Activated T-helper 1 cell treated with anti-CD3 and anti-CD28 coated beads, Interleukin-2, amount 50 U/mL, for 16 hours (primary cell): ENCODE measurements around the gene CLDN6.

Experiments used
- DNase-seq, 2 donors: peaks; one replicate each; pipeline ENCODE4 v3.0.0-alpha.2; 2020; ENCODE audit warnings: low read depth in 1 of 2, low spot score in 1 of 2

Gene CLDN6

DNA sequence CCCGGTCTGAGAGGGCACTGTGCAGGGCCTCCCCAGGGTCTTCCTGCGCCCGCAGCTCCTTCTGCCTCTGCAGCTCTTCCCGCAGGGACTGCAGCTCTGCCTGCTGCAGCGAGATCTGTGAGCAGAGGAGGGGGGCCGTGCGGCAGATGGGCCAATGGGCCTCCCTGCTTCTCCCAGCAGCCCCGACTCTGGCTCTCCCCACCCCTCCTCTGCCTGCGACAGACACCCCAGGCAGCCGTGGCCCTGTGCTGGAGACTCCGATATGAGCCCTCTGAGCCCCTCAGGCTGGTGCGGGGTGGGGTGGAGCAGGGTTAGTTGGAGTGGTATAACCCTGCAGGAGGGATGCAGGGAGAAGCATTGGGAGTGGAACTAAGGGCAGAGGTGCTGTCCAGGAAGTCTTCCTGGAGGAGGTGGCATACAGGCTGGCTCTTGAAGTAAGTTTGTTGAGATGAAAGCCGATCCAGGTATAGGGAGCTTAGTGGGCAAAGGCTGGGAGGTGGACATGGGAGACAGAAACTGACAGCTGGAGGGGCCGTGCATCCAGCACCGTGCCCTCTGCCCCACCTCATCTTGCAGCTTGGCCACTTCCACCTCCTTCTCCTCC lies 10.8 kb upstream of the CLDN6 start:
- DNase-seq, result no peak

DNA sequence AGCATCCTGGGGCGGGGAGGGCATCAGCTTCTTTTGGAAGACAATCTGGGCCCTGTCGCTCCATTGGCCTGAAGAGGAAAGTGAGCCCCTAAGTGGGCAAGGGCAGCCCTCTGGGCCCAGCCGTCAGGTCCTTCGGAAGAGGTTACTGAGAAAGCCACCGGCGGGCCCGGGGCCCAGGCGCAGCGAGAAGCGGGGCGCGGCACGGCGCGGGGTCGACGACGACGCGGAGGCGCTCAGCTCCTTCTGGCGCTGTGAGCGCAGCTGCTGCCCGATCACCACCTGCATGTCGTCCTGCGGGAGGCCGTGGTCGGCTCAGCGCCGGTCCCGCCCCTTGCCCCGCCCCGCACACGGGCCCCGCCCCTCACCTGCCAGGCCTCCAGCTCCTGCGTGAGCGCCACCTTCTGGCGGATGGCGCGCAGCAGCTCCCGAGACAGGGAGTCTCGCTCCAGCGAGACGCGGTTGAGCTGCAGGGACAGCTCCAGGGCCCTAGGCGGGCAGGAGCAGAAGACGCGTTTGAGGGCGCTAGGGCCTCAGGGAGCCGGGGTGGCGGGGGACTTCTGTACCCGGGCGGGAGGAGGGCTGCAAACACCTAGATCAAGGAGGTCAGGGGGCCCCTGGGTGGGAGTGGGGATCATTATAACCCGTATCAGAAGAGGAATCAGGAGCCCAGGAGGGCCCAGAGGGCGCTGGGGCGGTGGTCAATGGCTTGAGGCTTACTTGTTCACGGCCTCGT lies 10.2 kb upstream of the CLDN6 start:
- DNase-seq, result peak; percentile 80 to 83

DNA sequence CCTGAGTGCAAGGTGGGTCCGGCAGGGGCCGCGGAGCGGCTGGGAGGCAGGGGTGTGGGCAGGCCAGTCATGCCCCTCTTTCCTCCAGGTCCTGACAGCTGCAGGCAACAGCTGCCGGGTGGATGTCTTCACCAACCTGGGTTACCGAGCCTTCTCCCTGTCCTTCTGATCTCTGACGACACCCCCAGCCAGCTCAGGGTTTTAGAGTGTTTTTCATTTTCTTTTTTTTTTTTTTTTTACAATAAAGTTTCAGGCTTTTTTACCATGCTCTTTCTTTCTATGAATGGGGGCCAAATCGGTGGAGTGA lies 9.5 kb upstream of the CLDN6 start:
- no peak for DNase-seq

DNA sequence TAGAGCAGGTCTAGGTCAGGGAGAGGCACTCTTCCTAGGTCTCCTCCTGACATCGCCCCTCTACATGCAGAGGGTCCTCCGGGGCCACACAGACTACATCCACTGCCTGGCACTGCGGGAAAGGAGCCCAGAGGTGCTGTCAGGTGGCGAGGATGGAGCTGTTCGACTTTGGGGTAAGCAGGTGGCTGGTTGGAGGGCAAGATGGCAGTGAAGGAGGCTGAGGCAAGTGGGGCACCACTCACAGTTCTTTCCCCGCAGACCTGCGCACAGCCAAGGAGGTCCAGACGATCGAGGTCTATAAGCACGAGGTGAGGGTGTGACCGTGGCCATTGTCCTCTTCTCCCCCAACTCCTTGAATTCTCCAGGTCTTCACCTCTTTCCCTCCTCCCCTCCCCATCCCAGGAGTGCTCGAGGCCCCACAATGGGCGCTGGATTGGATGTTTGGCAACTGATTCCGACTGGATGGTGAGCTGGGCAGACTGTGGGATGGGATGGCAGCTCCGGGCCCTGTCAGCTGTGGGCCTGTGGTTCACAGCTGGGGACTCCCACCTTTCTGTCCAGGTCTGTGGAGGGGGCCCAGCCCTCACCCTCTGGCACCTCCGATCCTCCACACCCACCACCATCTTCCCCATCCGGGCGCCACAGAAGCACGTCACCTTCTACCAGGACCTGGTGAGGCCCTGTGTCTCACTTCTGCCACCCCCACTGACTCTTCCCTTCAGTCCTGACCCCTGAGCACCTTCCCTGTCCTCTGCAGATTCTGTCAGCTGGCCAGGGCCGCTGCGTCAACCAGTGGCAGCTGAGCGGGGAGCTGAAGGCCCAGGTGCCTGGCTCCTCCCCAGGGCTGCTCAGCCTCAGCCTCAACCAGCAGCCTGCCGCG lies 8.9 kb upstream of the CLDN6 start:
- no peak for DNase-seq

DNA sequence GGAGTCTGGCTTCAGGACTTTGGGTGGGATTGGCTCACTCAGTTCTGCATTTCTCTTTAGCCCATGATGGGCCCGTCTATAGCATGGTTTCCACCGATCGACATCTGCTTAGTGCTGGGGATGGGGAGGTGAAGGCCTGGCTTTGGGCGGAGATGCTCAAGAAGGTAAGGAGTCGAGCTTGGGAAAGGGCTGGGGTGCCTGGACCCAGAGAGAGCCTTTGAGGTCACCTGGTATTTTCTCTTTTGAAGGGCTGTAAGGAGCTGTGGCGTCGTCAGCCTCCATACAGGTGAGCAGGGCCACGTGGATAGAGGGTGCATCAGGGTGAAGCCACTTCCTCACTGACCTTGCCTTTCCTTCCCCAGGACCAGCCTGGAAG lies 8.0 kb upstream of the CLDN6 start:
- no peak for DNase-seq

DNA sequence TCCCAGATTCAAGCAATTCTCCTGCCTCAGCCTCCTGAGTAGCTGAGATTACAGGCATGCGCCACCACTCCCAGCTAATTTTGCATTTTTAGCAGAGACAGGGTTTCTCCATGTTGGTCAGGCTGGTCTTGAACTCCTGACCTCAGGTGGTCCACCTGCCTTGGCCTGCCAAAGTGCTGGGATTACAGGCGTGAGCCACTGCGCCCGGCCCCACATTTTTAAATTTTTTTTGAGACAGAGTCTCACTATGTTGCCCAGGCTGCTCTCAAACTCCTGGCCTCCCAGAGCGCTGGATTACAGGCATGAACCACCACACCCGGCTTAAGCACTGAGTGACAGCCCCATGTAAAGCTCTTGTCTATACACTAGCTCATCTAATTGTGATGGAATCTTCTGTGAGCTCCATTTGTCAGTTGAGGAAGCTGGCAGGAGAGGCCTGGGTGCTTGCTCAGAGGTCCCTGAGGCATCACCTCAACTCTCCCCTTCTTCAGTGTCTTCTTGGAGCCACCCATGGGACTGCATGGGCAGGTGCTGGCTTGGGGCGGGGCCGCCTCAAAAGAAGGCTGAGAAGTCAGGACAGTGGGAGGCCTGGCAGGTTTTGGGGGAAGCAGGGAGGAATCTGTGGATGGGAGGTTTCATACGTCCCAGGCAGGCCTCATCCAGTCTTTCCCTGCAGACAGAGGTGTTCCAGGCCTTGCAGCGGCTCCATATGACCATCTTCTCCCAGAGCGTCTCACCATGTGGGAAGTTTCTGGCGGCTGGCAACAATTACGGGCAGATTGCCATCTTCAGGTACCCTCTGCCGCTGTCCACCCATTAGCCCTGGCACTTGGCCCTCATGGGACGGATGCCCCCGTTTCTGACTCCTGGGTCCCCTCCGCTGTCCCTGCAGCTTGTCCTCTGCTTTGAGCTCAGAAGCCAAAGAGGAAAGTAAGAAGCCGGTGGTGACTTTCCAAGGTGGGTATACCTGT lies 7.3 kb upstream of the CLDN6 start:
- DNase-seq, result no peak

DNA sequence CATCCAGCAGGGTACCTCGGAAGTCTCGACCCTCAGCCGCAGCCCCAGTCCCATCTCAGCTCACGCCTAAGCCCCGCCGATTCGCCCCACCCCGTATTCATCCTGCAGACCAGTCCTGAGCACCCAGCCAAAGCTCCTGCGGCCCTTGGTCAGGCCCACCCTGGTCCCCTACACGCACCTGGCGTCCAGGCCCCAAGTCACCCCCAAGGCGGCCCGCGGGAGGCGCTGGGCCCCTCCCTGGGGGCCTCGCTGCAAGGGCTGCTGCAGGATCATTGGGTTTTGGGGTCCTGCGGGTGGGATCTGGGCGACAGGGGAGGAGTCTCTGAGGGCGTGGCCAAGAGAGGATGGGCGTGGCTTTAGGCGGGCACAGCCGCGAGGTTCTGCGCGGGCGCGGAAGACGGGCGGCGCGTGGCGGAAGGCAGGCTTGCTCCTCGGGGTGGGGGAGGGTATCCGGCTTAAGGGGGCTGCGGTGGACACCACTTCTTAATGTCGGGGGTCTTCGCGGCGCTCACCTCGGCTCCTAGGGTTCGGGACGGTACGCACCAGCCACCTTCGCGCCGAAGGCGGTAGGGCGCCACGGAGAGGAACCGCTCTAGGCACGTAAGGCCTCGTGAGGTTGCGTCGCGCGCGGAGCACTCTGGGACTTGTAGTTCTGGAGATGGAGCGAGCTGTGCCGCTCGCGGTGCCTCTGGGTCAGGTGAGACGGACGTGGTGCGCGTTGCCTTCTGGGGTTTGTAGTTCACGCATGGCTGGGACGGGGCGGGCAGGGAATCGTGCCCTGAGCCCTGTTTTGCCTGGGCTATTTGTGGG lies 5.9 kb upstream of the CLDN6 start, which contains the start of the genes HCFC1R1 and THOC6:
Gene HCFC1R1, minus strand, starts transcription at position 274 of the 810 bp plus-strand sequence. Its CDS starts 1 bp downstream, at position 273.
Gene THOC6, plus strand, starts transcription at position 367 of the 810 bp plus-strand sequence. Its CDS starts 292 bp downstream, at position 659.
- peak; percentile 92 to 94 for DNase-seq

DNA sequence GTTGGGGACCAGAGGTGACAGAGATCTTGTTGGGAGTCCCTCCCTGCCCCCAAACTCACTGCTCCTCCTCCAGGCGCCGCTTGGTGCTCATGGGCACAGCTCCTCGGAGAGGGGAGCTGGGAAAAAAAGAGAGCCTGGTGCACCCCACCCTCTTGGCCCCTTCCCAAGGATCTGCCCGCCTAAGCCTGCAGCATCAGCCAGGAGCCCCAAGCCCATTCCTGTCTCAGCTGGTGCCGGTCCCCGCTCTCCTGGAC lies 5.4 kb upstream of the CLDN6 start:
- no peak for DNase-seq

DNA sequence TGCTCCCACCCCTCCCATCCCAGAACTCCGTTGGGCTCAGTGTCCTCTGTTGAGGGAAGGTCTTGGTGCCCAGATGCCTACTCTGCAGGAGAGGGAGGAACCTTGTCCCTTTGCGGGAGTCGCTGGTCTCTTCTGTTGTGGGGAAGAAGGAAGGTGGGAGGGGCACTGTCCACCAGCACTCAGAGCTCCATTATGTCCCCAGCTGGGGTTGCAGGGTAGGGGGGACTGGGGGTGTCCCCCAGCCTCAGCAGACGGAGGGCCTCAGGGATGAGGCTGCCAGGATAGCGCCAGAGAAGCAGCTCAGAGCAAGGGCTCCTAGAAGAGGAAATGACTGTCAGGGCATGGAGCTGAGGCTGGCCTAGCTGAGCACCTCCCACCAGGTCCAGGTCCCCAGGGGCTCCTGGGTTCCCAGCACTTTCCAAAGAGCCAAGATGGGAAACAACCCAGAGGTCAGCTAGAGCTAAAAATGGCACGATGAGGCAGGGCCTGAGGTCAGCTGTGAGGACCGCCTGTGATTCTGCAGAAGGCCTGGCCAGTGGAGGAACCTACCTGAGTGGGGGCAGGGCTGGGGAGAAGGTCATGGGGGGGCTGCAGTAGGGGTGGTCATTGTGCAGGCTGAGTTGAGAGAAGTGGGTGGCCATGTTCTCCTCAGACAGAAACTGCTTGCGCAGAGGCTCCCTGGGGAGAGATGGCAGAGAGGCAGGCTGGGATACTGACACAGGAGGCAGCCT lies 4.9 kb upstream of the CLDN6 start:
- DNase-seq, result no peak

DNA sequence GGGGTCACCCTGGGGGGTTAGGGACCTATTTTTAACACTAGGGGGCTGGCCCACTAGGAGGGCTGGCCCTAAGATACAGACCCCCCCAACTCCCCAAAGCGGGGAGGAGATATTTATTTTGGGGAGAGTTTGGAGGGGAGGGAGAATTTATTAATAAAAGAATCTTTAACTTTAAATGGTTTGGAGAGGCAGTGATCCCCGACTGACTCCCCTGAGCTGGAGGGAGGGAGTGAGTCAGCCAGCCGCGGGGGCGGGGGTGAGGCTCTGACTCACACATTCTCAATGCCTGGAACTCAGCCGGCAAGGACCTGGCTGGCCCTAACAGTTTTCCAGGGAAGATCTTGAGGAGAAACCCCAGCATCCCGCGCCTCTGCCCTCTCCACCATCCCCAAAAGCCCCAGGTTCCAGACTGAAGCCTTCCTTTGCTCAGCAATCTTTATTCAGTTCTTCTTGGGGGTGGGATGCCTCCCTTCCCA lies 4.3 kb upstream of the CLDN6 start:
- peak; percentile 70 to 80 for DNase-seq

DNA sequence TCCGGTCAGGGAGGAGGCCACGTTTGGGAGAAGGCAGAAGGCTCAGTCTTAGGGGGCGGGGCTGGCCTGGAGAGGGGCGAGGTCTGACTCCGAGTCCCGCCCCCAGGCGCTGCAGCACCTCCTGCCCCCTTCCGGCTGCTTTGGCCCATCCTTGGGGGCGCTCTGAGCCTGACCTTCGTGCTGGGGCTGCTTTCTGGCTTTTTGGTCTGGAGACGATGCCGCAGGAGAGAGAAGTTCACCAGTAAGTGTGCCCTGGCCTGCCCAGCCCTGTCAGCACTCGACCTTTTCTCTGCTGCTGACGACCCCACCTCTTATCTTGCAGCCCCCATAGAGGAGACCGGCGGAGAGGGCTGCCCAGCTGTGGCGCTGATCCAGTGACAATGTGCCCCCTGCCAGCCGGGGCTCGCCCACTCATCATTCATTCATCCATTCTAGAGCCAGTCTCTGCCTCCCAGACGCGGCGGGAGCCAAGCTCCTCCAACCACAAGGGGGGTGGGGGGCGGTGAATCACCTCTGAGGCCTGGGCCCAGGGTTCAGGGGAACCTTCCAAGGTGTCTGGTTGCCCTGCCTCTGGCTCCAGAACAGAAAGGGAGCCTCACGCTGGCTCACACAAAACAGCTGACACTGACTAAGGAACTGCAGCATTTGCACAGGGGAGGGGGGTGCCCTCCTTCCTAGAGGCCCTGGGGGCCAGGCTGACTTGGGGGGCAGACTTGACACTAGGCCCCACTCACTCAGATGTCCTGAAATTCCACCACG lies 3.6 kb upstream of the CLDN6 start:
- peak; percentile 50 to 69 for DNase-seq

DNA sequence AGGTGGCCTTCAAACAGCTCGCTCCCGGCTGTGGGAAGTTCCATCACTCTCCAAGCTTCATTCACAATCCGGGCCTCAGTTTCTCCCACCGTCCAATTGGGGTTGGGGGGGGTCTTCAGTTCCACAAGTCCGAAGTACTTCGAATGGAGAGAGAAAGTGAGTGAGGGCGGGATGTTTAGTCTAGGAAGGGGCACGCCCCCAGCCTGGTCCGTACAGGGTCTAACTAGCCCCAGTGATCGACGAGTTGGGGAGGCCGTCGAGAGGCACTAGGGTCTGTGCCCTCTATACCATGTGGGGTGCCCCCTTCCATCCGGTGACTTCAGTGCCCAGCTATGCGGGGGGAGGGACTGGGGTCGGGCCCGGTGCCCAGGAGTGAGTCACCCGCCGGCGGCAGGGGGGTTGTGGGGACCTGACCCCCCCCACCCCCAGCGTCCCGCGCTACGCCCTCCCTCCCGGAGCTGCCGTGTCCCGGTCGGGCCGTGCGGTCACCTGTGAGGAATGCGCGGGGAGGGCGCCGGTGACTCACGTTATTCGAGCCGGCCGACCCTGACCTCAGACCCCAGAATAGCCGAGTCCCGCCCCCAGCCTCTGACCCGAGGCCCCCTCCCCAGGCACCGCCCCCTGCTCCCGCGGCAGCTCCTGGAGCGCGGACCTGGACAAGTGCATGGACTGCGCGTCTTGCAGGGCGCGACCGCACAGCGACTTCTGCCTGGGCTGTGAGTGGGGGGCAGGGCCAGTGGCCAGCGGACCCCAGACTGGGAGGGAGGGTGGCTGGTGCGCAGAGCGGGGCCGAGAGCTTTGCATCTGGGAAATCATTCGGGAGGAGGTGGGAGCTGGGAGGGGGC lies 2.8 kb upstream of the CLDN6 start:
- DNase-seq, result peak; percentile 33 to 64

DNA sequence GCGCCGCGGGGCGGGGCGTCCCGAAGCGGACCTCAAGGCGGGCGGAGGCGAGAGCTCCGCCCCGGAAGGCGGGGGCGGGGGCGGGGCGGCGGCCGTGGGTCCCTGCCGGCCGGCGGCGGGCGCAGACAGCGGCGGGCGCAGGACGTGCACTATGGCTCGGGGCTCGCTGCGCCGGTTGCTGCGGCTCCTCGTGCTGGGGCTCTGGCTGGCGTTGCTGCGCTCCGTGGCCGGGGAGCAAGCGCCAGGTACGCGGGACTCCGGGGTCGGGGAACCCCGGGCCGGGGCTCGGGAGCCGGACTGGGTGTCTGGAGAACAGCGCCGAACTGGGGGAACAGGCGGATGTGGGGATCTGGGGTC lies 2.2 kb upstream of the CLDN6 start, which contains the start of gene TNFRSF12A:
Gene TNFRSF12A, plus strand, starts transcription at position 122 of the 357 bp plus-strand sequence. Its CDS starts 30 bp downstream, at position 152.
- peak; percentile 24 to 56 for DNase-seq

DNA sequence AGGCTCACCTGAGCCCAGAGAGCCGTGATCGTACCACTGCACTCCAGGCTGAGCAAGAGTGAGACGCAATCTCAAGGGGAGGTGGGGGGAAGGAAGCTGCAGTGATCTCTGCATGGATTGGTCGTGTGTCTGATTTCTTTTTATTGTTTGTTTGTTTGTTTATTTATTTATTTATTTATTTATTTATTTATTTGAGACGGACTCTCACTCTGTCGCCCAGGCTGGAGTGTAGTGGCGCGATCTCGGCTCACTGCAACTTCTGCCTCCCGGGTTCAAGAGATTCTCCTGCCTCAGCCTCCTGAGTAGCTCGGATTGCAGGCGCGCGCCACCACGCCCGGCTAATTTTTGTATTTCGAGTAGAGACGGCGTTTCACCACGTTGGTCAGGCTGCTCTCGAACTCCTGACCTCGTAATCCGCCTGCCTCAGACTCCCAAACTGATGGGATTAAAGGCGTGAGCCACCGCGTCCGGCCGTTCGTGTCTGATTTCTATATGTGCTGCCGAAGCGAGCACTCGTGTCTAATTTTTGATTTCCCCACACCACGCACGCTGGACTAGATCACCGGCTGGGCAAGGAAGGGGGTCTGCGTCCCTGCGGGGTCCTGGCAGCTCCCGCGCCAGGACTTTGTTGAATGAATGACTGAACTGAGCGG lies 1.7 kb upstream of the CLDN6 start:
- no peak for DNase-seq

DNA sequence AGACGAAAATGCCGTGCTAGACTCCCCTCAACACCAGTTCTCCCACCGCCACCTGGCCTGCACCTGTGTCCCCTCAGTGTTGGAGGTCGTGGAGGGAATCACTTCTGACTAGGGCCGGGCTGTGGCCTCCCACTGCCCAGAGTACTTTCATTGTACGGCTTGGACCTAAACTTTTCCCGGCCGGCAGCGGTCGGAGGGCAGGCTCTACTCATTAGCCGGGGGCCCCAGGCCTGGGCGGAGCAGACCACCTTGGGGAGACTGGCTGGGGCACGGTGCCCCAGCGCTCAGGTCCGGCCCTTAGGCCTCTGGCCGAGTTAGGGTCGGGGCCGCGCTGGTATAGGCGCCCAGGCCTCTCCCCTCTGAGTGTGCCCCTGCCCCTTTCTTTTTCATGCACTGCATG lies 639 bp downstream of the CLDN6 start:
- DNase-seq, result no peak

DNA sequence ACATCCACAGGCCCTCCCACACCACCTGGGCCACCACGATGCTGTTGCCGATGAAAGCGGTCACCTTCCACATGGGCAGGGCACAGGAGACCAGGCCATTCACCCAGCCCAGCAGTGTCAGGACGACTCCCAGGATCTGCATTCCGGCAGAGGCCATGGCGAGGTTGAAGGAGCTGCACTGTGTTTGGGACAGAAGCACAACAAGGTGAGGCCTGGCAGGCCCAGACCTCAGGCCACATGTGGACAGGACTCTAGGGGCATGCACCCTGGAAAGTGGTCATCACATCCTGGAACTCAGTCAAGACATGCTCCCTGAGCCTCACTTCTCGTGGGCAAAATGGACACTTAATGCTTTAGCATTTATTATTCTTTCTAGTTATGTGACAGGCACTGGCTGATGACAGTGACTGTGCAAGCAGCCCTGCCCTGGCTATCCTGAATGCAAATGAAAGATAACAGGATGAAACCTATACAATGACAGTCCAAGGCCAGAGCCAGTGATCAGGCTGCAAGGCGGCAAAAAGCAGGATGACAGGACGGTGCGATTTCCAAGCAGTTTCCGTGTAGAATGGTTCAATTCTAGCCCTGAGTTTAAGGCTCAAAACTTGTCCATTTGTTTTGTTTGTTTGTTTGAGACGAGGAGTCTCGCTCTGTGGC lies 2.0 kb downstream of the CLDN6 start:
- no peak for DNase-seq

DNA sequence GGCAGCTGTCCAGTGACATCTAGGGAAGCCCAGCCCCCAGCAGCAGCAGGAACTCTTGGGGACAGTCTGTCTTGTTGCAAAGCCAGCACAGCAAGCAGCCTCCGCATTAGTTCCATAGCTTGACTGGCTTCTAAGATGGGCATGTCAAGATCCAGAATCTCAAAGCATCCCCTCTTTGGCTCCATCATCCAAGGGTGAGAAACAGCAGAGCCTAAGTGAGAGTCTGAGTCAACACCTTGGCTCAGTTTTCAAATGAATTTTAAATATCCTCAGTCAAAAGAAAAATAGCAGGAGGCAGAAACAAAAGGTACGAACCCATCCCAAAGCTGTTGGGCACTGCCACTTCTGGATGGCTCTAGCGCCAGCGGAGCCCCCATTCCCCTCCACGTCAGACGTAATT lies 3.0 kb downstream of the CLDN6 start:
- DNase-seq, result no peak
